HG03575 (cell line): ENCODE data around the gene MAP7.

Source experiments
- ATAC-seq: cut with Tn5 transposase; IDR thresholded peaks from one replicate; pipeline ENCODE4 v1.9.1; 2021; ENCODE audit not compliant: unreplicated experiment, insufficient number of reproducible peaks, low FRiP score; ENCODE audit errors: extremely low read depth

MAP7 gene

GRCh38 chr6:136370988-136371728, 179.1 kb downstream of the MAP7 start:
- ATAC-seq, result no peak

GRCh38 chr6:136365776-136366354, 184.4 kb downstream of the MAP7 start:
- ATAC-seq, result no peak

- ATAC-seq, result no peak
Measured at GRCh38 chr6:136362421-136363356, 187.5 kb downstream of the MAP7 start.

- no peak for ATAC-seq
Measured at GRCh38 chr6:136361787-136362186, 188.4 kb downstream of the MAP7 start.

GRCh38 chr6:136360783-136361182, 189.4 kb downstream of the MAP7 start:
- ATAC-seq, result no peak

GRCh38 chr6:136359851-136360250, 190.4 kb downstream of the MAP7 start:
- no peak for ATAC-seq

- ATAC-seq, result no peak
Measured at GRCh38 chr6:136351518-136352110, 198.6 kb downstream of the MAP7 start.

- ATAC-seq, result no peak
Measured at GRCh38 chr6:136350914-136351313, 199.3 kb downstream of the MAP7 start.

GRCh38 chr6:136347847-136348246, 202.4 kb downstream of the MAP7 start:
- ATAC-seq, result no peak

- no peak for ATAC-seq
Measured at GRCh38 chr6:136345145-136345544, 205.1 kb downstream of the MAP7 start.

GRCh38 chr6:136344420-136344819, 205.8 kb downstream of the MAP7 start:
- no peak for ATAC-seq

GRCh38 chr6:136343700-136344099, 206.5 kb downstream of the MAP7 start:
- ATAC-seq, result no peak

- no peak for ATAC-seq
Measured at GRCh38 chr6:136343275-136343674, 206.9 kb downstream of the MAP7 start.

GRCh38 chr6:136341967-136342366, 208.3 kb downstream of the MAP7 start:
- no peak for ATAC-seq

GRCh38 chr6:136341367-136341766, 208.9 kb downstream of the MAP7 start:
- ATAC-seq, result no peak

GRCh38 chr6:136338486-136338885, 211.7 kb downstream of the MAP7 start:
- ATAC-seq, result no peak

GRCh38 chr6:136337606-136338005, 212.6 kb downstream of the MAP7 start:
- no peak for ATAC-seq

GRCh38 chr6:136337121-136337520, 213.1 kb downstream of the MAP7 start:
- ATAC-seq, result no peak

- ATAC-seq, result no peak
Measured at GRCh38 chr6:136335736-136336363, 214.4 kb downstream of the MAP7 start.
